IMR-90 (cell line): Measurements from ENCODE around the gene ITGA1. TPM values are rescaled to one million over a fixed set of nuclear protein-coding genes. Genes with fewer than 3 reads are reported as not detected.

Experiments
- ATAC-seq: fragments of 200-7000 bp; cut with Tn5 transposase; 2 replicates; pipeline ENCODE4 v1.9.1; 2020; ENCODE audit warnings: low read depth, mild to moderate bottlenecking, moderate library complexity
- BruUV-seq: library from RNA; stranded (reverse); fragments of 400-500 nt; replicated peaks from 2 replicates; lab custom pipeline; 2021; lab: Mats Ljungman, UMichigan
- CTCF ChIA-PET: fragments of 300-600 bp; formaldehyde crosslinking; extraction: SDS; loops from one replicate; lab custom pipeline; 2021; ENCODE audit warnings: antibody characterized with exemption; lab: Yijun Ruan, JAX
- POLR2A ChIA-PET: fragments of 300-600 bp; sonication (Branson Sonifier 250); formaldehyde crosslinking; loops from one replicate; lab custom pipeline; 2022; ENCODE audit warnings: antibody characterized with exemption; ENCODE audit not compliant: unreplicated experiment; lab: Charles Lee
- DNase-seq: peaks from one replicate; pipeline ENCODE4 v3.0.0; 2013
- H2AFZ ChIP-seq: replicated peaks from 2 replicates; pipeline ENCODE3; 2013; ENCODE audit warnings: low read length, mild to moderate bottlenecking; ENCODE audit not compliant: poor library complexity
- H2AK5ac ChIP-seq: 2 replicates; pipeline ENCODE4 v1.6.1; 2013; ENCODE audit warnings: low read depth, low read length, inconsistent platforms
- H2AK9ac ChIP-seq: replicated peaks from 2 replicates; pipeline ENCODE3; 2013; ENCODE audit warnings: mild to moderate bottlenecking, low read depth, low read length, moderate library complexity; ENCODE audit not compliant: poor library complexity
- H2BK120ac ChIP-seq: 2 replicates; pipeline ENCODE4 v1.6.1; 2013; ENCODE audit warnings: low read depth, low read length, inconsistent platforms
- H2BK15ac ChIP-seq: 3 replicates; pipeline ENCODE4 v1.6.1; 2013; ENCODE audit warnings: low read depth, low read length, inconsistent platforms
- H2BK20ac ChIP-seq: 2 replicates; pipeline ENCODE4 v1.6.1; 2013; ENCODE audit warnings: low read depth, mild to moderate bottlenecking, inconsistent platforms, low read length, moderate library complexity
- H2BK5ac ChIP-seq: 2 replicates; pipeline ENCODE4 v1.6.1; 2013; ENCODE audit warnings: mild to moderate bottlenecking, low read depth, low read length, inconsistent platforms; ENCODE audit not compliant: poor library complexity, severe bottlenecking
- H3K14ac ChIP-seq: replicated peaks from 2 replicates; pipeline ENCODE4 v1.6.1; 2013; ENCODE audit warnings: low read depth, low read length, inconsistent platforms
- H3K18ac ChIP-seq: 2 replicates; pipeline ENCODE4 v1.6.1; 2013; ENCODE audit warnings: low read depth, low read length, control low read depth
- H3K23ac ChIP-seq: 2 replicates; pipeline ENCODE4 v1.6.1; 2013; ENCODE audit warnings: low read depth, low read length, inconsistent platforms
- H3K27ac ChIP-seq: 2 replicates; pipeline ENCODE4 v1.5.1; 2013; ENCODE audit warnings: mild to moderate bottlenecking, control low read depth, low read length; ENCODE audit not compliant: insufficient read depth
- H3K27me3 ChIP-seq: 2 replicates; pipeline ENCODE4 v1.6.1; 2013; ENCODE audit warnings: low read length; ENCODE audit not compliant: control insufficient read depth, insufficient read depth
- H3K36me3 ChIP-seq: 2 replicates; pipeline ENCODE4 v1.6.1; 2013; ENCODE audit warnings: low read length, mixed read lengths; ENCODE audit not compliant: control insufficient read depth, insufficient read depth
- H3K4ac ChIP-seq: 2 replicates; pipeline ENCODE4 v1.6.1; 2013; ENCODE audit warnings: low read depth, low read length, inconsistent platforms
- H3K4me1 ChIP-seq: 2 replicates; pipeline ENCODE4 v1.6.1; 2013; ENCODE audit warnings: low read length, mixed read lengths; ENCODE audit not compliant: control insufficient read depth, insufficient read depth
- H3K4me2 ChIP-seq: 2 replicates; pipeline ENCODE4 v1.6.1; 2013; ENCODE audit warnings: low read depth, mild to moderate bottlenecking, control low read depth, low read length, moderate library complexity
- H3K4me3 ChIP-seq: 2 replicates; pipeline ENCODE4 v1.5.1; 2013; ENCODE audit warnings: low read depth, mild to moderate bottlenecking, control low read depth, low read length, moderate library complexity; ENCODE audit not compliant: insufficient read depth
- H3K56ac ChIP-seq: 2 replicates; pipeline ENCODE4 v1.6.1; 2013; ENCODE audit warnings: low read length, inconsistent platforms; ENCODE audit not compliant: insufficient read depth; ENCODE audit errors: extremely low read depth
- H3K79me1 ChIP-seq, 2 experiments: 2 replicates each; pipeline ENCODE4 v1.6.1; 2013; ENCODE audit warnings: low read length in 2 of 2, inconsistent platforms in 1 of 2, low read depth in 1 of 2
- H3K9ac ChIP-seq: 2 replicates; pipeline ENCODE4 v1.6.1; 2013; ENCODE audit warnings: low read depth, low read length, control low read depth
- H3K9me1 ChIP-seq: 2 replicates; pipeline ENCODE4 v1.6.1; 2013; ENCODE audit warnings: low read length, inconsistent platforms; ENCODE audit not compliant: insufficient read depth
- H3K9me3 ChIP-seq: 2 replicates; pipeline ENCODE4 v1.6.1; 2013; ENCODE audit warnings: low read length; ENCODE audit not compliant: control insufficient read depth, insufficient read depth
- H4K20me1 ChIP-seq: 2 replicates; pipeline ENCODE4 v1.6.1; 2013; ENCODE audit warnings: low read length, inconsistent platforms; ENCODE audit not compliant: insufficient read depth
- H4K5ac ChIP-seq: 2 replicates; pipeline ENCODE4 v1.6.1; 2013; ENCODE audit warnings: mild to moderate bottlenecking, low read depth, low read length, control low read depth
- H4K8ac ChIP-seq, 2 experiments: 2 replicates each; pipeline ENCODE4 v1.6.1; 2013; ENCODE audit warnings: low read depth in 2 of 2, low read length in 2 of 2, control low read depth in 1 of 2, inconsistent platforms in 1 of 2
- H4K91ac ChIP-seq: 2 replicates; pipeline ENCODE4 v1.6.1; 2013; ENCODE audit warnings: low read depth, low read length, inconsistent platforms; ENCODE audit not compliant: insufficient read depth
- CEBPB ChIP-seq: IDR thresholded peaks from 2 replicates; pipeline ENCODE4 v1.6.1; 2012; ENCODE audit warnings: low read depth, low read length, improper control_type of control experiment
- FOS ChIP-seq: fragments of 150-350 bp; IDR thresholded peaks from 2 replicates; pipeline ENCODE4 v1.6.1; 2016; ENCODE audit warnings: low read depth, low read length
- MXI1 ChIP-seq: IDR thresholded peaks from 2 replicates; pipeline ENCODE4 v1.6.1; 2012; ENCODE audit warnings: low read depth, mild to moderate bottlenecking, low read length, moderate library complexity, borderline replicate concordance
- POLR2A ChIP-seq: IDR thresholded peaks from 2 replicates; pipeline ENCODE4 v1.6.1; 2012; ENCODE audit warnings: mild to moderate bottlenecking, low read depth, low read length
- RAD21 ChIP-seq: IDR thresholded peaks from 2 replicates; pipeline ENCODE4 v1.6.1; 2012; ENCODE audit warnings: low read length, improper control_type of control experiment
- RCOR1 ChIP-seq: IDR thresholded peaks from 2 replicates; pipeline ENCODE4 v1.6.1; 2012; ENCODE audit warnings: mild to moderate bottlenecking, low read length, improper control_type of control experiment; ENCODE audit not compliant: insufficient replicate concordance
- SMC3 ChIP-seq: fragments of 150-350 bp; IDR thresholded peaks from 2 replicates; pipeline ENCODE4 v1.6.1; 2016; ENCODE audit warnings: low read depth, mild to moderate bottlenecking, antibody characterized with exemption, low read length, moderate library complexity
- WGBS, 2 experiments: methylation state at CpG; one replicate each; pipeline versions ENCODE4 v1.1.5 to v1.1.7; 2013; ENCODE audit warnings: missing lambda C conversion rate in 2 of 2; ENCODE audit not compliant: insufficient read length in 1 of 2; ENCODE audit errors: extremely low coverage in 2 of 2; 5-methylcytosine and 5-hydroxymethylcytosine counted together
- dilution Hi-C: fragments of 300-500 bp; cut with HindIII; formaldehyde crosslinking; loops from one replicate; pipeline ENCODE4 v1.14.3; 2018; ENCODE audit warnings: low sequenced_read_pairs; ENCODE audit not compliant: unreplicated experiment
- in situ Hi-C: fragments of 300-500 bp; cut with MboI; formaldehyde crosslinking; loops from 3 replicates; pipeline ENCODE4 v1.14.3; 2019; ENCODE audit warnings: low sequenced_read_pairs, inconsistent platforms, mixed read lengths
- intact Hi-C: fragments of 100-400 bp; cut with micrococcal nuclease; formaldehyde crosslinking; loops from 2 replicates; pipeline ENCODE4 v1.10.0; 2022
- polyA plus RNA-seq, 3 experiments: library from polyadenylated mRNA; depleted of rRNA; stranded (reverse); fragments of >200 nt; gene quantifications; 2 replicates each; pipeline ENCODE4 v1.2.3, GENCODE V29; 2012; ENCODE audit warnings: low replicate concordance in 1 of 3
- total RNA-seq: library from RNA; depleted of rRNA; stranded (reverse); fragments of >200 nt; gene quantifications from 2 replicates; pipeline ENCODE4 v1.2.3, GENCODE V29; 2012
- TF ChIP-seq, protein P1 (sequence below): fragments of 150-350 bp; IDR thresholded peaks from 2 replicates; pipeline ENCODE4 v1.6.1; 2017; ENCODE audit warnings: mild to moderate bottlenecking, antibody characterized with exemption, low read length, low read depth
- TF ChIP-seq, protein P2 (sequence below): conservative IDR thresholded peaks from 2 replicates; pipeline ENCODE4 v1.5.1; 2012; ENCODE audit warnings: mild to moderate bottlenecking, low read depth, low read length, improper control_type of control experiment

The ITGA1 gene
- total and polyA plus RNA-seq, 2 of the 4 experiments (the other 2 are of a cell fraction) = 22.3 to 95.2 TPM

DNA sequence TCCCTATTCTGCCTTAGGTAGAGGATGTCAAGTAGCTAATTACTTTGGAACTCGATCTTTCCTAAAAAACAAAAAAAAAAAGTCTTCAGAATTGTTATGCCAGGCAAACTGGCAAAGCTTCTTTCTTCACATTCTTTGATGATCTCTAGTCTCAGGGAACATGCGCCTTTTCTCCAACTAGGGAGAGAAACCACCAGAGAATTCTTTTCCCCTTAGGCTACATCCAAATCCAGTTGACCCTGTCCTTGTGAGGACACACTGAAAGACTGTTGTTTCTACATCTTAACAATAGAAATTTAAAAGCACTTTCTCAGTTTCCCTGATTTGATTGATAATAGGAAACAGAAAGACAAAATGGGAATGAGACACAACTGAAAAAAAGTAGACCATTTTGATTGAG, 106.7 kb downstream of the ITGA1 start:
- peaks cover 21% of the 10 kb centered on the region for H3K36me3 ChIP-seq
- CTCF ChIA-PET = interaction anchor here (0.6 kb wide), 1 partner anchor 37 kb away, joined by 4 read pairs; no protein-coding TSS in a partner anchor
- no peak overlapping the region for H3K9ac ChIP-seq
- no peak overlapping the region for H2AK9ac ChIP-seq
- peaks cover 12 to 18% of the 10 kb centered on the region in 2 experiments; a peak in 3 of 4 replicates for H3K79me1 ChIP-seq
- no peaks in the 10 kb centered on the region for H3K27me3 ChIP-seq
- H2BK120ac ChIP-seq = no peak overlapping the region
- no peak overlapping the region for H2BK15ac ChIP-seq
- TF ChIP-seq, protein P1, sequence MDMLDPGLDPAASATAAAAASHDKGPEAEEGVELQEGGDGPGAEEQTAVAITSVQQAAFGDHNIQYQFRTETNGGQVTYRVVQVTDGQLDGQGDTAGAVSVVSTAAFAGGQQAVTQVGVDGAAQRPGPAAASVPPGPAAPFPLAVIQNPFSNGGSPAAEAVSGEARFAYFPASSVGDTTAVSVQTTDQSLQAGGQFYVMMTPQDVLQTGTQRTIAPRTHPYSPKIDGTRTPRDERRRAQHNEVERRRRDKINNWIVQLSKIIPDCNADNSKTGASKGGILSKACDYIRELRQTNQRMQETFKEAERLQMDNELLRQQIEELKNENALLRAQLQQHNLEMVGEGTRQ = no peak
- TF ChIP-seq, protein P2, sequence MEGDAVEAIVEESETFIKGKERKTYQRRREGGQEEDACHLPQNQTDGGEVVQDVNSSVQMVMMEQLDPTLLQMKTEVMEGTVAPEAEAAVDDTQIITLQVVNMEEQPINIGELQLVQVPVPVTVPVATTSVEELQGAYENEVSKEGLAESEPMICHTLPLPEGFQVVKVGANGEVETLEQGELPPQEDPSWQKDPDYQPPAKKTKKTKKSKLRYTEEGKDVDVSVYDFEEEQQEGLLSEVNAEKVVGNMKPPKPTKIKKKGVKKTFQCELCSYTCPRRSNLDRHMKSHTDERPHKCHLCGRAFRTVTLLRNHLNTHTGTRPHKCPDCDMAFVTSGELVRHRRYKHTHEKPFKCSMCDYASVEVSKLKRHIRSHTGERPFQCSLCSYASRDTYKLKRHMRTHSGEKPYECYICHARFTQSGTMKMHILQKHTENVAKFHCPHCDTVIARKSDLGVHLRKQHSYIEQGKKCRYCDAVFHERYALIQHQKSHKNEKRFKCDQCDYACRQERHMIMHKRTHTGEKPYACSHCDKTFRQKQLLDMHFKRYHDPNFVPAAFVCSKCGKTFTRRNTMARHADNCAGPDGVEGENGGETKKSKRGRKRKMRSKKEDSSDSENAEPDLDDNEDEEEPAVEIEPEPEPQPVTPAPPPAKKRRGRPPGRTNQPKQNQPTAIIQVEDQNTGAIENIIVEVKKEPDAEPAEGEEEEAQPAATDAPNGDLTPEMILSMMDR = no peak
- TF ChIP-seq RCOR1 = no peak
- no peak for TF ChIP-seq CEBPB
- no peak for TF ChIP-seq RAD21
- no peak for TF ChIP-seq POLR2A
- no peak for TF ChIP-seq FOS
- TF ChIP-seq MXI1 = no peak
- no peak for TF ChIP-seq SMC3
- H4K8ac ChIP-seq = no peak overlapping the region
- H2AK5ac ChIP-seq = no peak overlapping the region
- H3K23ac ChIP-seq = no peak overlapping the region
- no CpG with 5 or more reads among the region's 2 CpGs for WGBS, 2 experiments
- H2BK5ac ChIP-seq = no peak overlapping the region
- no peak overlapping the region for H3K18ac ChIP-seq
- ATAC-seq (no peak), DNase-seq (no peak)
- H3K27ac ChIP-seq = no peak overlapping the region
- intact Hi-C loops = no loop called here
- no peaks in the 10 kb centered on the region for H3K9me3 ChIP-seq
- no peak overlapping the region for H3K14ac ChIP-seq
- dilution Hi-C loops = no loop called here
- H4K5ac ChIP-seq = no peak overlapping the region
- H3K4ac ChIP-seq = no peak overlapping the region
- H3K9me1 ChIP-seq = peaks cover 8% of the 10 kb centered on the region
- no peak overlapping the region for H4K91ac ChIP-seq
- no TSS peak for BruUV-seq
- no peak overlapping the region for H3K56ac ChIP-seq
- H3K4me3 ChIP-seq = no peak overlapping the region
- in situ Hi-C loops = no loop called here
- H4K20me1 ChIP-seq = no peaks in the 10 kb centered on the region
- POLR2A ChIA-PET = no interaction called here
- peaks cover 9% of the 10 kb centered on the region for H3K4me1 ChIP-seq
- H2AFZ ChIP-seq = no peak overlapping the region
- H2BK20ac ChIP-seq = no peak overlapping the region
- no peak overlapping the region for H3K4me2 ChIP-seq
